Tibial artery (tissue), 4 donors: ENCODE results near the gene STAP2.

Experiments
- DNase-seq, 2 donors: peaks; one replicate each; pipeline ENCODE4 v3.0.0-alpha.2; 2019
- H3K27ac ChIP-seq, 2 donors: fragments of 200-600 bp; sonication (generic) in 1 of 2; 1 replicate in 1 of 2; 2 replicates in 1 of 2; pipeline ENCODE4 v1.5.1; 2018 to 2019; ENCODE audit warnings: mild to moderate bottlenecking in 1 of 2
- H3K27me3 ChIP-seq, 2 donors: fragments of 200-600 bp; sonication (generic) in 1 of 2; one replicate each; pipeline versions ENCODE4 v1.5.1 to v1.6.0; 2016 to 2019
- H3K36me3 ChIP-seq, 3 donors: fragments of 200-600 bp; sonication (generic) in 2 of 3; one replicate each; pipeline ENCODE4 v1.5.1; 2016 to 2019; ENCODE audit warnings: mild to moderate bottlenecking in 2 of 3
- H3K4me1 ChIP-seq, 4 donors: fragments of 200-600 bp; sonication (generic) in 2 of 4; 1 replicate in 3 of 4; 2 replicates in 1 of 4; pipeline ENCODE4 v1.5.1; 2016 to 2019
- H3K4me3 ChIP-seq, 2 donors: fragments of 200-600 bp; sonication (generic) in 1 of 2; 1 replicate in 1 of 2; 2 replicates in 1 of 2; pipeline ENCODE4 v1.5.1; 2018 to 2019; ENCODE audit warnings: mild to moderate bottlenecking in 2 of 2
- H3K9me3 ChIP-seq, 3 donors: fragments of 200-600 bp; sonication (generic) in 1 of 3; one replicate each; pipeline ENCODE4 v1.5.1; 2016 to 2019
- intact Hi-C: fragments of 100-400 bp; cut with DNase I; formaldehyde crosslinking; loops from one replicate; pipeline ENCODE4 v1.15.0; 2023; ENCODE audit warnings: low total_unique reads
- TF ChIP-seq, protein P1 (sequence below), 2 experiments: fragments of 200-600 bp in 1 of 2; fragments of 450-650 bp in 1 of 2; IDR thresholded peaks; one replicate each; pipeline ENCODE4 v1.5.1; 2017 to 2019; ENCODE audit warnings: antibody characterized with exemption in 2 of 2, mild to moderate bottlenecking in 1 of 2, moderate library complexity in 1 of 2

Gene STAP2

DNA sequence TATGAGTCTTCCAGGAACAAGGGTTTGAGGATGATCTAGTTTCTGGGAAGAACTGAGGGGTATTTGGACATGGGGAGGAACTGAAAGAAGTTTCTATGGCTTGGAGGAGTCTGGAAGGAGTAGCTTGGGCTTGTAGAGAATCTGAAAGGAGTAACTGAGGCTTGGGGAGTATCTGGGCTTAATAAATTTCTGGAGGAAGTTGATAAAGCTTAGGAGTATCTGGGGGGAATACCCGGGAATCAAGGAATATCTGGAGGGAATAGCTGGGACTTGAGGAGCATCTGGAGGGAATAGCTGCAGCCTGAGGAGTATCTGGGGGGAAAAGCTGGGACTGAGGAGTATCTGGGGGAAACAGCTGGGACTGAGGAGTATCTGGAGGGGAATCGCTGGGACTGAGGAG is 18.2 kb downstream of the STAP2 start:
- DNase-seq, result no peak
- Histone ChIP-seq H3K4me3 (no peak overlapping the region), H3K27me3 (peaks cover 0 to 40% of the 10 kb centered on the region in 2 donors), H3K36me3 (peaks cover 0 to 4% (median 0%) of the 10 kb centered on the region in 3 donors), H3K4me1 (no peaks in the 10 kb centered on the region), H3K27ac (no peak overlapping the region), H3K9me3 (peaks cover 0 to 3% (median 0%) of the 10 kb centered on the region in 3 donors)
- intact Hi-C loops, result no loop called here
- TF ChIP-seq, protein P1, sequence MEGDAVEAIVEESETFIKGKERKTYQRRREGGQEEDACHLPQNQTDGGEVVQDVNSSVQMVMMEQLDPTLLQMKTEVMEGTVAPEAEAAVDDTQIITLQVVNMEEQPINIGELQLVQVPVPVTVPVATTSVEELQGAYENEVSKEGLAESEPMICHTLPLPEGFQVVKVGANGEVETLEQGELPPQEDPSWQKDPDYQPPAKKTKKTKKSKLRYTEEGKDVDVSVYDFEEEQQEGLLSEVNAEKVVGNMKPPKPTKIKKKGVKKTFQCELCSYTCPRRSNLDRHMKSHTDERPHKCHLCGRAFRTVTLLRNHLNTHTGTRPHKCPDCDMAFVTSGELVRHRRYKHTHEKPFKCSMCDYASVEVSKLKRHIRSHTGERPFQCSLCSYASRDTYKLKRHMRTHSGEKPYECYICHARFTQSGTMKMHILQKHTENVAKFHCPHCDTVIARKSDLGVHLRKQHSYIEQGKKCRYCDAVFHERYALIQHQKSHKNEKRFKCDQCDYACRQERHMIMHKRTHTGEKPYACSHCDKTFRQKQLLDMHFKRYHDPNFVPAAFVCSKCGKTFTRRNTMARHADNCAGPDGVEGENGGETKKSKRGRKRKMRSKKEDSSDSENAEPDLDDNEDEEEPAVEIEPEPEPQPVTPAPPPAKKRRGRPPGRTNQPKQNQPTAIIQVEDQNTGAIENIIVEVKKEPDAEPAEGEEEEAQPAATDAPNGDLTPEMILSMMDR (IDR thresholded peaks at IDR 0.05), result no peak

DNA sequence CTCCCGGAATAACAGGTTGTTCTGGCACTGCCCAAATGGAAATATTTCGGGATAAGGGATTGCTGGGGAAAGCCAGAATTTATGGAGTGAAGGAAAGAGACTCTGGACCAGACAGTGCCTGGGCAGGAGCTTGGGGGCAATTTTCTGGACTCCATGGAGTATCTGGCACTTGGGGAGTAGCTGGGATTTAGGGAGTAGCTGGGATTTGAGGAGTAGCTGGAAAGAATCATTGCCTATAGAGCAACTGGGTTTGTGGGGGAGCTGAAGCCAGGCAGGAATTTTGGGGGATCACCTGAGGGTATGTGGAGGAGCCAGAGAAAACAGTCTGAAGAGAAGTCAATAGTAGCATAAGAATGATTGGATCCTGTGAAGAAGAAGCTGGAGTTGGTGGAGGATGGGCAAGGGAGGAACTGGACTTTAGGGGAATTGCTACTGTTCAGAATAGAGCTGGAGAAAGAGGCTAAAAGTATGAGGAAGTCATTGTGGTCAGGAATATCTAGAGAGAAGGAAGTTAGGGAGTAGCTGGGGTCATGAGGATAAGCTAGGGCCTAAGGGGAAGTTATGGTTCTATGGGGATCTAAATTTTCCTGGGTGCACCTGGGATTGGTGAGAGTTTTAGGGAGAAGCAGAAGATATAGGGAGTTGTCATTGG is 19.4 kb downstream of the STAP2 start:
- TF ChIP-seq, protein P1 (IDR thresholded peaks at IDR 0.05), result no peak
- Histone ChIP-seq H3K4me3 (no peak overlapping the region), H3K36me3 (no peaks in the 10 kb centered on the region), H3K27me3 (peaks cover 0 to 34% of the 10 kb centered on the region in 2 donors), H3K27ac (no peak overlapping the region), H3K9me3 (peaks cover 0 to 3% (median 0%) of the 10 kb centered on the region in 3 donors), H3K4me1 (no peaks in the 10 kb centered on the region)
- intact Hi-C loops, result no loop called here
- no peak for DNase-seq

DNA sequence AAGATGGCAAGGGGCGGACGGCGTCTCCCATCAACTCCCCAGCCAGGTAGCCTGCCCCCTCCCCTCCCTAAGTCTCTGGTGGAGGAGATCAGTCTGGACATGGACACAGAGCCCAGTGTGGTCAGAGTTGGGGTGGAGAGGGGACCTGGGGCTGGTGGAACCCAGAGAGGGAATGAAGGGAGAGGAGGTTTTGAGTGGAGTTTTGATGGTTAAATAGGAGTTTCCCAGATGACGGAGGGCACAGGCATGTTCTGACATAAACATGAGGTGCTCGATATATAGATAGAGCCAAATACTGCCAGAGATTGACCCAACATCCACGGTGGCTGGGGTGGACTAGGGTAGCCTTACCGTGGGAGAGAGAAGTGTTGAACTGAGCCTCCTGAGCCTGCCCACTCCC is 20.2 kb downstream of the STAP2 start:
- Histone ChIP-seq H3K27me3 (peaks cover 0 to 34% of the 10 kb centered on the region in 2 donors), H3K36me3 (no peaks in the 10 kb centered on the region), H3K9me3 (peaks cover 0 to 3% (median 0%) of the 10 kb centered on the region in 3 donors), H3K4me3 (no peak overlapping the region), H3K27ac (no peak overlapping the region), H3K4me1 (no peaks in the 10 kb centered on the region)
- DNase-seq, result no peak
- intact Hi-C loops, result no loop called here
- TF ChIP-seq, protein P1 (IDR thresholded peaks at IDR 0.05), result no peak

DNA sequence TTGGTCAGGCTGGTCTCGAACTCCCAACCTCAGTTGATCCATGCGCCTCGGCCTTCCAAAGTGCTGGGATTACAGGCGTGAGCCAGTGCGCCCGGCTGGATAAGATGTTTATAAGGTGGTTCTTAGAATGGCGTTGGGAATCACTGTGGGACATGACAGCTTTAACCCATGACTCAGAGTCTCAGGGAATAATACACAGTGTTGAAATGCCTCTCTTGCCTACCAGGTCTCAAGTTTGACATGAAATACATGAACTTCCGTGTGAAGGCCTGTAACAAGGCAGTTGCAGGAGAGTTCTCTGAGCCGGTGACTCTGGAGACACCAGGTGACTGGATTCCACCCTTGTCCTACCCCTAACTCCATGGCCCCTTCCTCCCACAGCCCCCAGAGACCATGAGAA is 21.7 kb downstream of the STAP2 start:
- no peak for DNase-seq
- Histone ChIP-seq H3K27me3 (peaks cover 0 to 32% of the 10 kb centered on the region in 2 donors), H3K36me3 (no peaks in the 10 kb centered on the region), H3K9me3 (peaks cover 0 to 3% (median 0%) of the 10 kb centered on the region in 3 donors), H3K4me3 (no peak overlapping the region), H3K27ac (no peak overlapping the region), H3K4me1 (no peaks in the 10 kb centered on the region)
- TF ChIP-seq, protein P1 (IDR thresholded peaks at IDR 0.05), result no peak
- intact Hi-C loops, result no loop called here

DNA sequence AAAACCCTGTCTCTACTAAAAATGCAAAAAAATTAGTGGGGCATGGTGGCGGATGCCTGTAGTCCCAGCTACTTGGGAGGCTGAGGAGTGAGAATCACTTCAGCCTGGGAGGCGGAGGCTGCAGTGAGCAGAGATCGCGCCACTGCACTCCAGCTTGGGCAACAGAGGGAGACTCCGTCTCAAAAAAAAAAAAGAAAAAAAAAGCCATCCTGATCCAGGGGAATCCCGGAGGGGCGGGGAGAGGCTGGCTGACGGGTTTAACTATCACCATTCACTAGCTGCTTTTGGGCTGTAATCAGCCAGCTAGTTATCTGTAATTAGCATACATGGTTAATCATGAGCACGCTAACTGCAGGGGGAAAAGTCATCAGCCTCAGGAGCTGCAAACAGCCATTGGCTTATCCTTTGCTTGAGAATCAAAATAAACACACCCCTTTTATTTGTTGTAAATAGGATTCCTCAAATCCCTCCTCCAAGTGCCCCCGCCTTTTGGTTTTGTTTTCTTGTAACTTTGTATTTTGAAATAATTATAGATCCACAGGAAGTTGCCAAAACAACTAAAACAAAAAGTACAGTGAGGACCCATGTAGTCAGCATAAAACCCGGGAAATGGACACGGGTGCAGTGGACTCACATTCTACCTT is 24.7 kb downstream of the STAP2 start:
- Histone ChIP-seq H3K36me3 (no peaks in the 10 kb centered on the region), H3K4me1 (no peaks in the 10 kb centered on the region), H3K9me3 (no peaks in the 10 kb centered on the region), H3K27me3 (peaks cover 0 to 48% of the 10 kb centered on the region in 2 donors), H3K27ac (no peak overlapping the region), H3K4me3 (no peak overlapping the region)
- no peak for DNase-seq
- intact Hi-C loops, result no loop called here
- TF ChIP-seq, protein P1 (IDR thresholded peaks at IDR 0.05), result no peak
